Stimulated activated CD4-positive, alpha-beta T cell treated with anti-CD3 and anti-CD28 coated beads, Interleukin-12 subunit alpha, Interleukin-12 subunit beta, amount 100 ng/mL, for 24 hours (primary cell): Measurements from ENCODE around the gene CYB561D2.
A peak's percentile ranks its signal among the peaks of the same experiment; 100 is the strongest.

Source experiments
- DNase-seq, 2 experiments: peaks; one replicate each; pipeline ENCODE4 v3.0.0-alpha.2; 2020; ENCODE audit warnings: low read depth in 2 of 2

CYB561D2 gene

DNA sequence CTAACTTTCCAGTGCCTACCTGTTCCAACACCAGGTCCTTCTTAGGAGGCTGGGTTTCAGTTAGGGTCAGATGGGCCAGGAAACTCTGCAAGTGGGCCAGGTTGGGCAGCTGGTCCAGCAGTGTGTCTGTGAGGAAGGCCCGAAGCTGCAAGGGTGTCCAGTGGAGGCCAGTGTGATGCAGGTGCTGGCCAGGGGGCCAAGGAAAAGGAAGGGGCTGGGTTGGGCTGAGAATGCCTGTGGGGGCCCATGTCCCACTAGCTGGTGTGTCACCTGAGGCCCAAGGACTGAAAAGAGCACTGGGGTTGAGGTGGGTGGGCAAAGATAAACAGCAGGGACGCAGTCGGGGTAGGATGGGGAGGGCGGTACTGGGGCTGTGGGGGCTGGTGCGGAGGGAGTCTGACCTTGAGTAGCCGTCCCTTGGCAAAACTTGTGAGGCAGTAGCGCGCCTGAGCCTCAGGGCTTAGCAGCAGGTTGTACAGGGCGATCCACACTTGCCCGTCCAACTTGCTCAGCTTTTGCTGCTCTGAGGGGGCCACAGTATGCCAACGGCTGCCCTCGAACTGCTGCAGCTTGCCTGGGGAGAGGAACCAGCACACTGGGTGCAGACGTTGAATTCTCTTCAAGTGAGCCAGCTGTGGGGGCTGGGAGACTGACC, 8.5 kb upstream of the CYB561D2 start:
- DNase-seq: no peak

DNA sequence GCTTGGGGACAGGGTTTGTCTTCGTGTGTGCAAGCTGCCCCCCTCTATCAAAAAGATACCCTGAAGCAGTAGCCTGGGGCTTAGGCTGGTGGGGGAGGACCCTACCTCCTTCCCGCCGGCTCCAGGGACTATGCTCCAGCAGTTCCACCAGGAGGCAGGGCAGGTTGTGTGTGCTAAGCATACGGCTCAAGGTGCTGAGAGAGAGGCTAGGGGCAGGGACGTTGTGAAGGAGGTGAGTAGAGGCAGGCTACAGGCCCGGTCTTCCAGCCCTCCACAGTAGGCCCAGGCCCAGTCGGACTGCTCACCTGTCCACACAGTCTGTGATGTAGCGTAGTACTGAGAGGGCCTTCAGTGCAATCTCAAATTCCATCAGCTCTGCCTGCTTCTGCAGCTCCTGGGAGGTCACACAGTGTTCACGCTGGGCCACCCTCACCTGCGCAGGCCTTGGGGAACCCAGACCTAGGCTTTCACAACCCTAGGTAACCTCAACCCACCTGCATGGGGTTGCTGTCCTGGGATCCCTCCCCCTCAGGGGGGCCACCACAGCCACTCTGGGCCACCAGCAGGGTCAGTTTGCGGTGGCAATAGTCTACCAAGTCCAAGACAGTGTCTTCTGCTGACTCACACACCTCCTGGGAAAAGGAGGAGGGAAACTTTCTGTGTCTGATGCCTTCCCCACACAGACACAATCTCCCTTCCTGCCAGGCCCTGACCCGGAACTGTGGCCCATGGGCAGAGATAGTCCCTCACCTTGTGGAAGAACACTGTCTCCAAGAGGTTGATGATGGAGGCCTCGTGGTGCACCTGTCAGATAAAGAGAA, 7.6 kb upstream of the CYB561D2 start:
- DNase-seq: no peak

DNA sequence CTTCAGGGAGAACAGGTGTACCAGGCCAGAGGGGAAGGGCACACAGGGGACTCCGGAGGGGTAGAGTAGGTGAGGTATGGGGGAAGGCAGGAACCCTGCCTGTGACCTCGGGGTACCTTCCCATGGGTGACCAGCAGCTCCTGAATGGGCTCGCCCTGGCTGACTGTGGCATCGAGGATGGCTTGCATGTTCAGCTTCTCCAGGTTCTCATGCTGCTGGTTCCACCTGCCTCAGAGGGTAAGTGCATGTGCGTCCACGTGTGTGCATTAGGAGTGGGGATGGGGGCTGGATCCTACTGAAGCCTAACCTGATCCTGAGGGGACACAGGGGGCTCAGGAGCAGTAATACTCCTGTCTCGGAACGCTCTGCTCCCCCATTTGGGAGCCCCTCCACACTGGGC, 5.7 kb upstream of the CYB561D2 start:
- no peak for DNase-seq

DNA sequence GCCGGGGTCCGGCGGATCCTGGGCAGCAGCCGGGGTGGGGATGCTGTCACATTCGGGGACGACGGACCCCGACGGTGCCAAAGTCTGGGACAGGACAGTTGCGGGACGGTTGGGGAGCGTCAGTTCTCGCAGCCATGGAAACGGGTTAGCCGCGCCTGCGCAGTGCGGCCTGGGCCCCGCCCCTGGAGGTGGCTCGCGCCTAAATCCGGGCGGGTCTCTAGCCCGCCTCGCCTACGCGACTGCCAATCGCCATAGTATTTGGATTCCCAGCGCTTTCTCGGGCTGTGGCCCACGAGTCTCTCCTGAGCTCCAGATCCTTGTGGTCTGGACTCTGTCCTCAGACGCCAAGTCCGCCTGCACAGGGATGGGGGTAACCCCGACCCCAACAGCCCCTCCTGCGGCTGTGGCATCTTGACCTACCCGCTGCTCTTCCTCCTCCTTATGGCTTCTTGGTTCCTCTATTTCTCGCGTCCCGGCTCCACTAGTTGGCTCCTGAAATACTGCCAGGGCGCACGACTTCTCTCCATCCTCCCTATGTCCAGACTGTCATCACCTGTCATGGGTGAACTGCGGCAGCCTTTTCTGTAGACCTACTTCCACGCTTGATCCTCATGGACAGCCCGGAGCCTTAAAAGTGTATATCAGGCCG, 5.0 kb upstream of the CYB561D2 start, which contains the start of gene ZMYND10:
Gene ZMYND10 (minus strand): TSS at position 147 of the 649 bp plus-strand sequence. CDS start 153 bp downstream, outside the sequence.
- peak; percentile 51 to 78 for DNase-seq

DNA sequence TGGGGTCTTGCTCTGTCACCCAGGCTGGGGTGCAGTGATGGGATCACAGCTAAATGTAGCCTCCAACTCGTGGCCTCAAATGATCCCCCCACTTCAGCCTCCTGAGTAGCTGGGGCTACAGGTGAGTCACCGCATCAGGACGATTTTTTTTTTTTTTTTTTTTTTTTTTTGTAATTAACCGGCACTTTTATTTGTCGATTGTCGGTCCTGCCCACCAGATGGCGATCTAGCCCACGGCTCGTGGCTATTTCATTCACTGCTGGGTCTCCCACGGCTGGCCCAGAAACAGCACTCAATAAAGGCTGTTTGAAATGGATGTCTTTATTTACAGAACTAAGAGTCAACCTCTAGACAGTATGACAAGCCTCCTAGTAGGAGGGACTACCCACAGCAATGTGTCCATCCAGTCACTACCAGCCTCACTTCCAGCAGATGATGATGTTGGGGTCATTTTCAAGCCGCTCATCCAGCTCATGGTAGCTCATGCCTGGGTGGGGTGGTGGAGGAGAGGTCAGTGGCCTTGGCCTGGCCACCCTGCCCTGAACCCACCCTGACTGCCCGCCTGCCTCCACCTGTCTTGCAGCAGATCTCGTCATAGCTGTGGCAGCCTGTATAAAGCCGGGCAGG, 3.4 kb upstream of the CYB561D2 start:
- DNase-seq: peak; percentile 43 to 67

DNA sequence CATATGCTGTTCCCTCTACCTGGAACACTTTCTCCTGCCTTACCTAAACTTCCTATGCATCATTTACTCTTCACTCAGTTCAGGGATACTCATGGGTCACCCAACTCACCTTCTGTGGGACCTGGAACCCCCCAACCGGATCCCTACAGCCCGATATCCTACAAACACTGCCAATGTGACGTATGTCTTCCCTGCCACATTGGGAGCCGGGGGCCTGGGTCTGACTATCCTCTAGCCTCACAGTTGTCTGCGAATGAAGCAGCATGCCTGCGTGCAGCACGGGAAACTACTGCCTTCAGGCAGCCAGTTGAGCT, 492 bp upstream of the CYB561D2 start:
- no peak for DNase-seq

DNA sequence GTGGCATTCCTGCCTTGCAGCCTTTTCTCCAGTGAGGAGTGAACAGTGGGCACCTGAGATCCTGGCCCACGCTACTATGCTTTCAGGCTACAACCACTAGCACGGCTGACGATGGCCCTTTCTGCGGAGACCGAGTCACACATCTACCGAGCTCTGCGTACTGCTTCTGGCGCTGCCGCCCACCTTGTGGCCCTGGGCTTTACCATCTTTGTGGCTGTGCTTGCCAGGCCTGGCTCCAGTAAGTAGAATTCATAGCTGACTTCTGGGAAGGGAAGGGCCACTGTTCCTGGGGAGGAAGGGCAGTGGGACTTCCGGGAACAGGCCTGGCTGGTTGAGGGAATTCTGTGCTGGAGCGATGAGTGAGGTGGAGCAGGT, 648 bp downstream of the CYB561D2 start:
- DNase-seq: no peak

DNA sequence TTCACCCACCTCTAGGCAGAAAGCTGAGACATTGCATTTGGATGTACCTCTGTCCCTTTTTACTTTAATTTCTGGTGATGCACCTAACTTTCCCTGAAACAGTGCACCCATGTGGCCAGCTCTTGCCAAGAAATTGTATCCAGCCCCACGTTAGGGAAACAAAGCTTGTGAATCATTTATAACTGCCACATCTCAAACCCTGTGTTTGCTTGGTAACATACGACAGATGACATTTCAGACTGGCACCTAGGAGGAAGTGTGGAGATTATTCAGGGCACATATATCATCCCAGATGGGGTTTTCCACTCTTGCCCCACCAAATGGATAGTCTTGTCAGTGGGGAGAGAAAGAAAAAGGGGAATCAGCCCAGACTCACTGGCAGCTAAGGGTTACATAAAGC, 2.1 kb downstream of the CYB561D2 start:
- no peak for DNase-seq

DNA sequence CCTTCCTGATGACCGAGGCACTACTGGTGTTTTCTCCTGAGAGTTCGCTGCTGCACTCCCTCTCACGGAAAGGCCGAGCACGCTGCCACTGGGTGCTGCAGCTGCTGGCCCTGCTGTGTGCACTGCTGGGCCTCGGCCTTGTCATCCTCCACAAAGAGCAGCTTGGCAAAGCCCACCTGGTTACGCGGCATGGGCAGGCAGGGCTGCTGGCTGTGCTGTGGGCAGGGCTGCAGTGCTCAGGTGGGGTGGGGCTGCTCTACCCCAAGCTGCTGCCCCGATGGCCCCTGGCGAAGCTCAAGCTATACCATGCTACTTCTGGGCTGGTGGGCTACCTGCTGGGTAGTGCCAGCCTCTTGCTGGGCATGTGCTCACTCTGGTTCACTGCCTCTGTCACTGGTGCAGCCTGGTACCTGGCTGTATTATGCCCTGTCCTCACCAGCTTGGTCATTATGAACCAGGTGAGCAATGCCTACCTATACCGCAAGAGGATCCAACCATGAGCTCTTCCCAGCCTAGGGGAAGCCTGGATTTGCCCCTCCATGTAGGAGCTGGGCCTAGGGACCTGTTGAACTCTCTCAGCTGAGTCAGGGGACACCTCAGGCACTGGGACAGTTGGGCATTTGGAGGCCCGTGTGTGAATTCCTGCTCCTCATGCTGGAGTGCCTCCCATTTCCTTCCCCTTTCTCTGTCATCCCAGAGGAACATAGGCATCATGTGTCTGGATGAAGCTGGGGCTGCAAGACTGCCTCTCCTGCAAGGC, 2.8 kb downstream of the CYB561D2 start:
- no peak for DNase-seq

DNA sequence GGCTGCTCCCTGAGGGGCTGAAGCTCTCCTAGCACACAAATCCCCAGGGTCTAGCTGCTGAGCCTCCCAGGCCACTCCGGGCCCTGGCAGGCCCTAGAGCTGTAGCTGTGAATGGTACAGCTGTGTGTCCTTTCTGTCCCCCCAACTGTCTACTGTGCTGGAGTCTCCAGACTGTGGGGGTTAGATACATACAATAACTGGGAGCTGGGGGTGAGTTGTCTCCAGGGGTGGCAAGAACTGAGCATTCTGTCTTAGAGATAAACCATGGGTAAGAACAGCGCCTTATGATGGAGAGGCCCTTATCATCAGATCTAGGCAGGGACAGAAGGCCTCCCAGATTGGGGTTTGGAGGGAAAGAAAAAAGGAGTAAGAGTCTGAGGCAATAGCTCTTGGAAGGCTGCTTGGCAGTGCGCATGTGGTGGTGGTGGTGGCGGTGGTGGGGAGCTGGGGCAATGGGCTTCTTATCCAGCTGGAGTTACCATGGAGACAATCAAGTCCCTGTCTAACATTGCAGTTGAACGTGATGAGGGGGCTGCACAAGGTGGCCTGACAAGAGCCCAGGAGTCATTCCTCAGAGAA, 3.6 kb downstream of the CYB561D2 start:
- no peak for DNase-seq

DNA sequence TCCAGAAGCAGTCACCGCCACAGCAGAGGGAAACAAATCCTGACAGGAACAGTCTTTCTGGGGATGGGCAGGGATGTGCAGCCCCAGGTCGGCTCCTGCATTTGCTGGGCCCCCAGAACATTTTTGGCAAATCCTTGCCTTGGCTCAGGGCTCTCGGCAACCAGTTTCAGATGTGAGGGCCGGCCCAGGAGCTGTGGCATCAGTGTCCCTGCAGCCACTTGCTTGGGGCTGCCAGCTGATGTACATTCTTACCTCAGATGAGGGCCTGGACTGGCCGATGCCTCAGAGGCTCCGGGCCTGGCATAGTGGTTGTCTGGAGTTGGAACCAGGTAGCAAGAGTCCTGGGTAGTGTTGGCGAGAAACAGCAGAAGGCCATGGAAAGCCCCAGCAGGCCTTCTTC, 4.2 kb downstream of the CYB561D2 start:
- no peak for DNase-seq

DNA sequence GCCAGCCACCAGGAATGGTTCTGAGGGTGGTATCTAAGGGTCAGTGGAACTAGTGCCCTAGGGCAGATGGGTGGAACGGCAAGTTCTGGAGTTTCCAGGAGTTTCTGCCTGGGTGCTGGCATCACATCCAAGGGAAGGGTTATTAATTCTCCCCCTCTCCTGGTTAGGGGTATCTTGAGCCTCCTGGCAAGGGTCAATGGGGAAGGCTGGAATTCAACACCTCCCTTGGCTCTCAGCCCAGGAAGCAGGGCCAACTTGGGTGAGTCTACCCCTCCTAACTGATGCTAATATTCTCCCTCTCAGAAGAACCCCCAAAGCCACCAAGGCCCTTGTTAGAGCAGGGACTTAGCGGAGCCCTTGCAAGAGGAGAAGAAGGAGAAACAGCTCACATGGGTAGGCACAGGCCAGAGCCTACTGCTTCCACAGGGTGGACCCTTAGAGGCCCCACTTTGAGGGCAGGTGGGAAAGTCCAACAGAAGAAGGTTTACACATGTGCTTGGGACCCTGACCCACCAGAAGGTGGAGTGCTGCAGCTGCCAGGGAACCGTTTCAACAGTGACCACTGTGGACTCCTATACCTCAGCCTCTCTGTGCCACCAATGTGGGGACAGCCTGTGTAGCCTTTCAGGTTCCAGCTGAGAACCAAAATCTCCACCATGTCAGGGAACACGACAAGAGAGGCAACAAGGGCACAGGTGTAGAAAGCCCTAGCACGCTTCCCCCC, 5.3 kb downstream of the CYB561D2 start:
- no peak for DNase-seq

DNA sequence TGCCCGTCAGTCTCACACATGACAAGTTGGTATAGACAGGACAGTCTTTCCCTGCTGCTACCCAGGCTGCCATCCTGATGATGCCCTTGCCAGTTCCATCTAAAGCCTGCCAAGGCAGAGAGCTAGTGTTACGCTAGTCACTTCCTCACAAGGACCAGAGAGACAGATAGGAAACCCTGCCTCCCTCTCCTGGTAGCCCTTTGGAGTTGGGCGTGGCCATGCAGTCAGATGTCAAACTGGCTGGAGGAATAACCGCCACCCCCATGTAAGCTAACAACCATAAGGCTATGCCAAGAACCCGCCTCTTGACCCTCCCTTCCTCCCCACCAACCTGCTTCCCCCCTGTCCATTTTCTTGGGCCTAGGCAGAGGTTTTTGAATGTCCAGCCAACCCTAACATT, 5.9 kb downstream of the CYB561D2 start:
- DNase-seq: no peak

DNA sequence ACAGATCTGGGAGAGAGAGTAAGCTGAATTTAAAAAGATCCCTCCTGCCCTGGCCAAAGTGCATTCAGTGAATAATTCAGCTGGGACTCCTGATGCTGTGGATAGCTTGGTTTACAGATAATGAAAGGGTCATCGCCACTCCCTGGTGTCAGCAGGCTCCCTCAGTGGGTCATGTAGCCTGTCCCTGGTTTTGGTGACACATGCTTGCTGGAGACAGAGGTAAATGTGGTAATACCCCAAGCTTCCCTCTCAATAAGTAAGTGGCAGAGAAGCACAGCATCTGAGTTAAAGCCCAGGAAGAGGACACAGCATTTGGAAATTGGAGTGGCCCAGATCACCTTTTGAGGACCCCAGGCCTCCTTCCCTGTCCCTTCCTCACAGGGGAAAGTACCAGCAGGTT, 6.8 kb downstream of the CYB561D2 start:
- DNase-seq: no peak

DNA sequence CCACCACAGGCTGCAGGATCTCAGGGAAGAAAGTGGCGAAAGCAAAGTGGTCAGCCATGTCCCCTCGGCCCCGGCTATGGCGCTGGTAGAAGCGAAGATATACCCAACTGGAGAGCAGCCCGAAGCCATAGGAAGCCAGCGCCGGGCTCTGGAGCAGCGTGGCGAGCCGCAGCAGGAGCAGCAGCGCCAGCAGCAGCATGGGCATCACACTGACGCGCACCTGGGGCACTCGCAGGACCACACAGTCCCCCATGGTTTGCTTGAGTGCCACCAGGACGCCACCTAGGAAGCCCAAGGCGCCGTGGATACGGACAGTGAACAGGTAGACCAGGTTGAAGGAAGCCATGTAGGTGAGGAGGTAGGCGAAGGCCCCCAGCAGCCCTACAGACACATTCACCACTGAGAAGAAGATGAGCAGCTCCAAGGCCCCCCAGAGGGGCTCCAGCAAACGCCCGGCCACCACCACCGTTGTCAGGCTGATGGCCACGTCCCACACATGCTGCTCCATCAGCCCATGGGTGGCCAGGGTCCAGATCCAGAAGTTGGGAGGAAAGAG, 7.8 kb downstream of the CYB561D2 start:
- no peak for DNase-seq

DNA sequence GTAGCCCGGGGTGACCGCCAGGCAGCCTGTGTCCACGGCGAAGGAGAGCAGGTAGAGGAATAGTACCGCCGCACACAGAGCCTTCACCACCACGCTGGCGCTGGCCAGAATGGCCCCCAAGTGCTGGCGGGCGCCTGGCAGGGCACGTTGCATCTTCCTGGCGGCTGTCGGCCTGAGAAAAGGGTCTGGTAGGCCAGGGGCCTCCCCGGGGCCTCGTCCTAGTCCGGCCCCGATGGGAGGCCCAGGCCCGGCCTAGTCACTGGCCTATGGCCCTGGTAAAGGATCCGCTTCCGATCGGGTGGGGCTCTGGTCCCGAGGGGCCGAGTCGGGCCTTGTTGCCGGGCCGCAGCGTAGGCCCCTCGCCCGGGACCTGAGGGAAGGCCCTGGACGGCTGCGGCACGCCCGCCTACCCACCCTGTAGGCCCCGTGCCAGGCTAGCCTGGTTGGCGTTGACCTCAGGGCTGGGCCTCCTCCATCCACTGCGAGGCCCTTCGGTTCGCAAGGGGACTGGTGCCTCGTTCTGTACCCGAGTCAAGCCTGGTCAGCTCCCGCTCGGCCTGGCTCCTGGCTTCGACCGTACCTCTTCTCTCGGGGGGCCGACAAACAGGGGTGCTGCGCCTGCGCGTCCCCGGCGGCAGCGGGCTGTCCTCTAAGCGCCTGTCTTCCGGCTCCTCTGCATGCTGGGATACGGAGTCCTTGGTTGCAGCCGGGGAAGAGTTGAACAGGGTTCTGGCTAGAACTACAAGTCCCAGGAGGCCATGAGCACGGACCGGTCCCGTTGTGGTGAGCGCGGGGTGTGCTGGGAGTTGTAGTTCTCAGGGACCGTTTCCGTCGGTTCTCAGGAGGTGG, 8.5 kb downstream of the CYB561D2 start, which contains the start of gene TMEM115:
Gene TMEM115 (minus strand): TSS at position 611 of the 849 bp plus-strand sequence. CDS start 458 bp downstream, at position 153.
- peak; percentile 88 to 93 for DNase-seq

DNA sequence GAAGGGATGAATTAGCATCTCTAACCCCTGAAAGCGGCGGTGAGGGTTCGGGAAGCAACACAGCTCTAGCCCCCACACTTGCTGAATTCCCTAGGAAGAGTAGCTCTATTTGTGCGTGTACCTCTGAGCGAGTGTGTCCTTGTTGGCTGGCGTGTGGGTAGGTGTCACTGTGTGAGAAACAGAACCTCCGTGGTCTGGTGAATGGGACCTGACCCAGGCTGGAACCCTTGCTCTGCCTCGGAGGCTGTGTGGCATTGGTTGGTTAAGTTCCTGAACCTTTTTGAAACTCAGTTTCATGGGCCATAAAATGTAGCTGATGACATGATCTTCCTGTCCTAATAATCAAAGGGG, 9.1 kb downstream of the CYB561D2 start:
- DNase-seq: no peak

DNA sequence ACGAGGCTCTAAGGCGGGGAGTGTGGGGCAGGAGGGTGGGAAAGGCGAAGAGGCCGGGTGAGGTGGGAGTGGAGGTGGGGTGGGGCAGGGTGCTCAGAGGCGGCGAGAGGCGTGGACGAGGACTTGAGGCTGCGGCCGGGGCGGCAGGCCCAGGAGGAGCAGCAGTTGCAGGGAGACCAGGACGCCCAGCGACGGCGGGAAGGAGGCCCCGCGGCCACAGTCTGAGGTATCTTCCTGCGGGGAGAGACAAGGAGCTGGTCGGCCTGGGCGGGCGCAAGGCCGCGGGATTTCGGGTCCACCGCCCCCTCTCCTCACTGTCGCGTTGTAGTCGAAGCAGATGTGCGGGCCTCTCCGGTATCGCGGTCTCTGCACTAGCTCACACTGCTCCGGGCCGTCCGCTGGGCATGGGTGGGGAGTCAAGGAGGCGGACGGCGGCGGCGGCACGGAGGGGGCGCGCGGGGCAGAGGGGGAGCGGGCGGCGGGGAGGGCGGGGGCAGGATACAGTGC, 14.0 kb downstream of the CYB561D2 start:
- DNase-seq: no peak
